Measurements from ENCODE around the gene NIN.

DNA sequence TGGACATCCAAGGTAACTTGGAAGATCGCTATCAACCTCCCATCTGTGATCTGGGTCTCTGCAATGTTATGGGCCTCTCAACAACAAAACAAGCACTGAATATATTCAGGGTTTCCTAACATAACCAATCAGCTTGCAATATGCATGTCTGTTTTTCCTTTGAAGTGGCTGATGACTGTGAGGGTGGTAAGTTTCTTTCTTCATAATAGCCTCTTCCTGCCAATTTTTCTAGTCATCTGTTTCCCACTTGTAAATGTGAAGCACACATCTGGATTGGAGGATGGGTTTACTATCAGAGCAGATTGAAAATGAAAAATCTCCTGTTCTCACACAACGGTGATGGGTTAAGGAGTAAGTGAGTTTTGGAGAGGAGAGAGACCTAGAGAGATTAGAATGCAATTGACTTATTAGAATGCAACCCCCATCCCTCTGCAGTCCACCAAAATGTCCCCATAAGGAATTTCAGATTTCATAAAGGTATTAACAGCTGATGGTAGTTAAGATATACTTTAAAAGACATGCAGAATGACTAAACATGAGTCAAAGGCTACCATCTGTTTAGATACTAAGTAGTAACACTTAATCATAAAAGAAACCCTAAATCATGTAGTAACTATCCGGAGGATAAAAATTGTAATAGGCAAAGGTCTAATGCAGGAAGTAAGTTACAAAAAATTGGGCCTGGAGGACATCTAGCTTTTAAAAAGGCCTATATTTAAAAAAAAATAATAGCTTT lies 104.4 kb downstream of the NIN start:
- TF ChIP-seq TAF1 (IDR thresholded peaks at IDR 0.05; ENCODE audit: low read depth) (no peak), YY1 (IDR thresholded peaks at IDR 0.05; ENCODE audit: low read depth) (no peak), EP300 (IDR thresholded peaks at IDR 0.05; ENCODE audit: borderline replicate concordance) (no peak), CEBPB (IDR thresholded peaks at IDR 0.05) (no peak), RAD21 (IDR thresholded peaks at IDR 0.05; ENCODE audit: low read depth) (no peak), CREB1 (IDR thresholded peaks at IDR 0.05; ENCODE audit: low read depth) (no peak), TCF12 (IDR thresholded peaks at IDR 0.05; ENCODE audit: low read depth) (no peak)
- TF ChIP-seq, protein P1, sequence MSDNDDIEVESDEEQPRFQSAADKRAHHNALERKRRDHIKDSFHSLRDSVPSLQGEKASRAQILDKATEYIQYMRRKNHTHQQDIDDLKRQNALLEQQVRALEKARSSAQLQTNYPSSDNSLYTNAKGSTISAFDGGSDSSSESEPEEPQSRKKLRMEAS (IDR thresholded peaks at IDR 0.05) = no peak
- TF ChIP-seq, protein P2, sequence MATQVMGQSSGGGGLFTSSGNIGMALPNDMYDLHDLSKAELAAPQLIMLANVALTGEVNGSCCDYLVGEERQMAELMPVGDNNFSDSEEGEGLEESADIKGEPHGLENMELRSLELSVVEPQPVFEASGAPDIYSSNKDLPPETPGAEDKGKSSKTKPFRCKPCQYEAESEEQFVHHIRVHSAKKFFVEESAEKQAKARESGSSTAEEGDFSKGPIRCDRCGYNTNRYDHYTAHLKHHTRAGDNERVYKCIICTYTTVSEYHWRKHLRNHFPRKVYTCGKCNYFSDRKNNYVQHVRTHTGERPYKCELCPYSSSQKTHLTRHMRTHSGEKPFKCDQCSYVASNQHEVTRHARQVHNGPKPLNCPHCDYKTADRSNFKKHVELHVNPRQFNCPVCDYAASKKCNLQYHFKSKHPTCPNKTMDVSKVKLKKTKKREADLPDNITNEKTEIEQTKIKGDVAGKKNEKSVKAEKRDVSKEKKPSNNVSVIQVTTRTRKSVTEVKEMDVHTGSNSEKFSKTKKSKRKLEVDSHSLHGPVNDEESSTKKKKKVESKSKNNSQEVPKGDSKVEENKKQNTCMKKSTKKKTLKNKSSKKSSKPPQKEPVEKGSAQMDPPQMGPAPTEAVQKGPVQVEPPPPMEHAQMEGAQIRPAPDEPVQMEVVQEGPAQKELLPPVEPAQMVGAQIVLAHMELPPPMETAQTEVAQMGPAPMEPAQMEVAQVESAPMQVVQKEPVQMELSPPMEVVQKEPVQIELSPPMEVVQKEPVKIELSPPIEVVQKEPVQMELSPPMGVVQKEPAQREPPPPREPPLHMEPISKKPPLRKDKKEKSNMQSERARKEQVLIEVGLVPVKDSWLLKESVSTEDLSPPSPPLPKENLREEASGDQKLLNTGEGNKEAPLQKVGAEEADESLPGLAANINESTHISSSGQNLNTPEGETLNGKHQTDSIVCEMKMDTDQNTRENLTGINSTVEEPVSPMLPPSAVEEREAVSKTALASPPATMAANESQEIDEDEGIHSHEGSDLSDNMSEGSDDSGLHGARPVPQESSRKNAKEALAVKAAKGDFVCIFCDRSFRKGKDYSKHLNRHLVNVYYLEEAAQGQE (IDR thresholded peaks at IDR 0.05; ENCODE audit: low read depth) = no peak

Measured in Ishikawa (cell line).